RWPE2 (cell line): ENCODE results near the gene SWI5.

Source experiments
- ATAC-seq: fragments of 200-7000 bp; cut with Tn5 transposase; 3 replicates; pipeline ENCODE4 v1.9.1; 2021; ENCODE audit warnings: low read depth
- DNase-seq: peaks from one replicate; pipeline ENCODE4 v3.0.0-alpha.2; 2020; ENCODE audit warnings: low spot score
- H3K27ac ChIP-seq: fragments of 450-650 bp; 2 replicates; pipeline ENCODE4 v1.5.1; 2017; ENCODE audit warnings: mild to moderate bottlenecking; ENCODE audit not compliant: poor library complexity, severe bottlenecking
- H3K27me3 ChIP-seq: fragments of 250-450 bp; sonication (Bioruptor Pico); 2 replicates; pipeline ENCODE4 v1.5.1; 2021; ENCODE audit warnings: mild to moderate bottlenecking, moderate library complexity; ENCODE audit not compliant: insufficient read depth, poor library complexity, severe bottlenecking
- H3K36me3 ChIP-seq: fragments of 250-450 bp; sonication (Bioruptor Pico); 2 replicates; pipeline ENCODE4 v1.5.1; 2020; ENCODE audit warnings: low read depth, mild to moderate bottlenecking, moderate library complexity
- H3K4me1 ChIP-seq: fragments of 250-450 bp; sonication (Bioruptor Pico); 2 replicates; pipeline ENCODE4 v1.5.1; 2021; ENCODE audit warnings: mild to moderate bottlenecking, moderate library complexity; ENCODE audit not compliant: insufficient read depth, poor library complexity, severe bottlenecking
- H3K4me3 ChIP-seq: fragments of 250-450 bp; sonication (Bioruptor Pico); 2 replicates; pipeline ENCODE4 v1.5.1; 2021; ENCODE audit warnings: mild to moderate bottlenecking, moderate library complexity; ENCODE audit not compliant: severe bottlenecking
- H3K9me3 ChIP-seq: fragments of 250-450 bp; sonication (Bioruptor Pico); 2 replicates; pipeline ENCODE4 v1.5.1; 2021; ENCODE audit warnings: mild to moderate bottlenecking, moderate library complexity; ENCODE audit not compliant: severe bottlenecking
- CTCF ChIP-seq: fragments of 450-650 bp; IDR thresholded peaks from one replicate; pipeline ENCODE4 v1.5.1; 2017; ENCODE audit warnings: mild to moderate bottlenecking, moderate library complexity; ENCODE audit not compliant: poor library complexity, severe bottlenecking

Gene SWI5

GRCh38 chr9:128280084-128280622 lies 4.1 kb downstream of the SWI5 start:
- no peak for TF ChIP-seq CTCF
- Histone ChIP-seq H3K4me1 (no peaks in the 10 kb centered on the region), H3K9me3 (no peaks in the 10 kb centered on the region), H3K27me3 (no peaks in the 10 kb centered on the region), H3K36me3 (no peaks in the 10 kb centered on the region), H3K4me3 (no peak overlapping the region), H3K27ac (no peak overlapping the region)
- ATAC-seq (no peak), DNase-seq (no peak)

- Histone ChIP-seq H3K4me1 (no peaks in the 10 kb centered on the region), H3K27ac (no peak overlapping the region), H3K27me3 (no peaks in the 10 kb centered on the region), H3K4me3 (no peak overlapping the region), H3K36me3 (0 out of 2 replicates have a peak, but pooled peaks cover 4% of the 10 kb centered on the region), H3K9me3 (no peaks in the 10 kb centered on the region)
- no peak for DNase-seq
- TF ChIP-seq CTCF: no peak
- no peak for ATAC-seq
These were observed 6.4 kb downstream of the SWI5 start for GRCh38 chr9:128282500-128282899.

GRCh38 chr9:128285033-128285784 lies 9.1 kb downstream of the SWI5 start:
- ATAC-seq (no peak), DNase-seq (no peak)
- no peak overlapping the region for H3K27ac ChIP-seq
- H3K4me1 ChIP-seq: no peaks in the 10 kb centered on the region
- TF ChIP-seq CTCF: no peak
- H3K36me3 ChIP-seq: 0 out of 2 replicates have a peak, but pooled peaks cover 4% of the 10 kb centered on the region
- no peak overlapping the region for H3K4me3 ChIP-seq
- H3K27me3 ChIP-seq: no peaks in the 10 kb centered on the region
- no peaks in the 10 kb centered on the region for H3K9me3 ChIP-seq

GRCh38 chr9:128286440-128286839 lies 10.4 kb downstream of the SWI5 start:
- Histone ChIP-seq H3K9me3 (no peaks in the 10 kb centered on the region), H3K4me1 (no peaks in the 10 kb centered on the region), H3K4me3 (no peak overlapping the region), H3K27ac (no peak overlapping the region), H3K27me3 (no peaks in the 10 kb centered on the region), H3K36me3 (0 out of 2 replicates have a peak, but pooled peaks cover 4% of the 10 kb centered on the region)
- DNase-seq (no peak), ATAC-seq (no peak)
- TF ChIP-seq CTCF: no peak

GRCh38 chr9:128288273-128289004 lies 12.4 kb downstream of the SWI5 start:
- Histone ChIP-seq H3K4me1 (no peaks in the 10 kb centered on the region), H3K27me3 (no peaks in the 10 kb centered on the region), H3K27ac (no peak overlapping the region), H3K9me3 (no peaks in the 10 kb centered on the region), H3K36me3 (0 out of 2 replicates have a peak, but pooled peaks cover 4% of the 10 kb centered on the region), H3K4me3 (no peak overlapping the region)
- no peak for DNase-seq
- ATAC-seq: no peak
- TF ChIP-seq CTCF: no peak
